Activated CD4-positive, alpha-beta T cell treated with anti-CD3 and anti-CD28 coated beads, Interleukin-2, amount 50 U/mL, for 48 hours (primary cell): ENCODE results near the gene CELA2A.
A peak's percentile ranks its signal among the peaks of the same experiment; 100 is the strongest.

ENCODE experiments used
- DNase-seq, 2 experiments: peaks; one replicate each; pipeline ENCODE4 v3.0.0-alpha.2; 2020

The CELA2A gene

GRCh38 chr1:15456313-15456954 is at the start of gene CELA2A:
CELA2A (plus strand) TSS chr1:15456732; CDS start chr1:15456754, 22 bp downstream.
- DNase-seq: no peak

GRCh38 chr1:15407580-15407979 is 49.0 kb upstream of the CELA2A start:
- DNase-seq: no peak

- no peak for DNase-seq
Observed at GRCh38 chr1:15408890-15409387, 47.6 kb upstream of the CELA2A start.

- peak; percentile 86 to 88 for DNase-seq
Observed at GRCh38 chr1:15409388-15410222, 46.9 kb upstream of the CELA2A start, which contains the start of gene EFHD2. EFHD2 (plus strand) TSS chr1:15409888; CDS start chr1:15409972, 84 bp downstream.

GRCh38 chr1:15410223-15410883 is 46.2 kb upstream of the CELA2A start:
- DNase-seq: no peak

- peak in 1 of 2 experiments; percentile 25 for DNase-seq
Observed at GRCh38 chr1:15410884-15411245, 45.7 kb upstream of the CELA2A start.

- DNase-seq: peak; percentile 38 to 54
Observed at GRCh38 chr1:15411593-15412137, 44.9 kb upstream of the CELA2A start.

- peak; percentile 47 to 57 for DNase-seq
Observed at GRCh38 chr1:15412175-15412800, 44.2 kb upstream of the CELA2A start.

GRCh38 chr1:15412843-15413242 is 43.7 kb upstream of the CELA2A start:
- DNase-seq: no peak

- DNase-seq: no peak
Observed at GRCh38 chr1:15413563-15414444, 42.7 kb upstream of the CELA2A start.

GRCh38 chr1:15414445-15414983 is 42.0 kb upstream of the CELA2A start:
- DNase-seq: no peak

GRCh38 chr1:15417059-15417934 is 39.2 kb upstream of the CELA2A start:
- peak; percentile 55 to 69 for DNase-seq

- DNase-seq: no peak
Observed at GRCh38 chr1:15418806-15419515, 37.6 kb upstream of the CELA2A start.

- no peak for DNase-seq
Observed at GRCh38 chr1:15420853-15421465, 35.6 kb upstream of the CELA2A start.

- DNase-seq: no peak
Observed at GRCh38 chr1:15422871-15423270, 33.7 kb upstream of the CELA2A start.

- no peak for DNase-seq
Observed at GRCh38 chr1:15423355-15424077, 33.0 kb upstream of the CELA2A start.

GRCh38 chr1:15424146-15424667 is 32.3 kb upstream of the CELA2A start:
- DNase-seq: no peak

GRCh38 chr1:15424981-15425380 is 31.6 kb upstream of the CELA2A start:
- DNase-seq: no peak
